GM18870 (cell line): ENCODE results near the gene MYPOP.

ENCODE experiments used
- ATAC-seq: cut with Tn5 transposase; IDR thresholded peaks from one replicate; pipeline ENCODE4 v1.9.1; 2021; ENCODE audit warnings: moderate library complexity; ENCODE audit not compliant: unreplicated experiment

The MYPOP gene

DNA sequence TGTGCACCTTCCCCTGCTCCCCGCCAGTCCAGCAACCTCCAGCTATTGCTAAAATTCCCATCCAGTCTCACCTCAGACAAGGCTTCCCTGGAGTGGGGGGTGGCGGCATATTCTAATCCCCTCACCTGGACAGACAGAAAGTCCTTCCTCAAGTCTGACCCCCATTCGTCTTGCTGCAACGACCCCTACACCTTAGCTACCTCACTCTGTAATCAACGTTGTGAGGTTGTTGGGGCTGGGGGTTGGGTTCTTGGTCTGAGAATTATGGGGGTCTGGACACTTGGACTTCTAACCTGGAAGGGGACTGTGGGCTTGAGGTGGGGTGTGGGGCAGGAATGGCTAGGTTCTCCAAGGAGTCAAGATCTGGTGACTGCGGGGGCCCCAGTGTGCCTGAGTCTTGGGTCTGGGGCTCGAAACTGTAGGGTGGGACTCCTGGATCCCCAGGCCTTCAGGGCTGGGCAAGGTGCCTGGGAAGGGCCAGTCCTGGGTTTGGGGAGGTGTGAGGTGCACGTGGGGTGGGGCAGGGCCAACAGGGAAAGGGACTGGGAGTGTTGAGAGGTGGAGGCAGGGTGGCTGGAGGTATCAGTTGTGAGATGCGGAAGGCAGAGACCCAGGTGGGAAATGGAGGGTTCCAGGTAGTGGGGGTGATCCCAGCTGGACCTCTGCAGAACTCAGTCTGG, 37.0 kb downstream of the MYPOP start:
- no peak for ATAC-seq

DNA sequence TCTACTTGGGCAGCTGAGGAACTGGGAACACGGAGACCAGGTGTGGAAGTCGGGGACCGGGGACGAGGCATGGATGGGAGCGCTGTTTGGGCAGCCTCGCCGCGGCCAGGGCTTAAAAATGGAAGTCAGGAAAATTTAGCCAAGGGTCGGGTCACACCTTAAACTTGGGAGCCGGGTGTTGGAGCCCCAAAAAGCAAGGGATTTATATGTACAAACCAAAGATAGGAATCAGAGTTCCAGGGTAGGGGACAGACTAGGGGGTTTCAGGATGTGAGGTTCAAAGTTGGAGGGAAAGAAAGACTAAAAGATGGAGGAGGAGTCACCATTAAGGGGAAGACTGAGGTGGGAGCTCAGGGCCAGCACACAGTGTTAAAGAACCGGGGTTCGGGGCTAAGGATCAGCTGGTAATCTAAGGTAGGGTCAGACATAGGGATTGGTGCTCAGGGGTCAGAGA, 37.8 kb downstream of the MYPOP start:
- ATAC-seq: no peak

DNA sequence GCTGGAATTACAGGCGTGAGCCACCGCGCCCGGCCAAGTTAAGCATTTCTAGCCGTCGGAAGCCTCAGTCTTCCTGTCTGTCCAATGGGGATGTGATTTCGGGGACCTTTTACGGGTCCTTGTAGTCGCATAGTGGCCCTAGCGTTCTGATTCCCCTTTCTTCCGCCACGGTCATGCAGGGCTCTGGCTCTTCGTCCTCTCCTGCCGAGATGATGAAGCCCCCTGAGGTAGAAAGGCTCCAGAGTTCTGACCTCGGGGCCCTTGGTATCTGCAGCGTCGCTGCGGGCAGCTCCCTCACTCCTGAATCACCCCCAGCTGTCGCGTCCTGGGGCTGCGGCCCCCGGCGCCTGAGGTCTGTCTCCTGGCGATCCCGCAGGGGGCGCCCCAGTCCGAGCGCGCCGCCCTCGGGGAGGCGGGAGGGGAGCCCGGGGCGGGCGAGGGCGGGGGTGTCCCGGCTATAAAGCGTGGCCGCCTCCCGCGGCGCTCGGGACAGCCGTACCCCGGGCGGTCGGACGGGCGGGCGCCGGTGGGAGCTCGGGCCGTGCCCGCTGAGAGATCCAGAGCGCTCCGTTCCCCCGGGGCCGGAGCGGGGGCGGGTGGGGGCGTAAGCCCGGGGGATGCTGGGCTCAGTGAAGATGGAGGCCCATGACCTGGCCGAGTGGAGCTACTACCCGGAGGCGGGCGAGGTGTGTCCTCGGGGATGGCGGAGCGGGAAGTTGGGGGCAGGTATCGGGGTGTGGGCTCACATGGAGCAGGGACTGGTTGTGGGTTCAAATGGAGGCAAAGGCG, 38.4 kb downstream of the MYPOP start, which contains the start of gene FOXA3:
TSS of gene FOXA3 (plus strand) at position 487 of the 789 bp plus-strand sequence. CDS start at position 618, 131 bp downstream.
- no peak for ATAC-seq

DNA sequence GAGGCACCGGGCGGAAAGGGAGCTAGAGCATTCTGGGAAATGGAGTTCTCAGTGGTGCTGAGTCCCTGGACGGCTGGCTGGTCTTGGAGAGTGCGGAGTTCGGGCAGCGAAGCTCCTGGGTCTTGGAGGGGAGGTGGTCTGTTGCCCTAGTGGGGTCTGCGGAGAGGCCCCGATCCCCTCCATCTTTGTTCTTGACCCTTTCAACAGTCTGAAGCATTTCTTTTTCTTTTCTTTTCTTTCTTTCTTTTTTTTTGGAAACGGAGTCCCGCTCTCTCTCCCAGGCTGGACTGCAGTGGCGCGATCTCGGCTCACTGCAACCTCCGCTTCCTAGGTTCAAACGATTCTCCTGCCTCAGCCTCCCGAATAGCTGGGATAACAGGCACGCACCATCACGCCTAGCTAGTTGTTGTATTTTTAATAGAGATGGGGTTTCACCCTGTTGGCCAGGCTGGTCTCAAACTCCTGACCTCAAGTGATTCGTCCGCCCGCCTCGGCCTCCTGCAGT, 39.0 kb downstream of the MYPOP start:
- no peak for ATAC-seq

DNA sequence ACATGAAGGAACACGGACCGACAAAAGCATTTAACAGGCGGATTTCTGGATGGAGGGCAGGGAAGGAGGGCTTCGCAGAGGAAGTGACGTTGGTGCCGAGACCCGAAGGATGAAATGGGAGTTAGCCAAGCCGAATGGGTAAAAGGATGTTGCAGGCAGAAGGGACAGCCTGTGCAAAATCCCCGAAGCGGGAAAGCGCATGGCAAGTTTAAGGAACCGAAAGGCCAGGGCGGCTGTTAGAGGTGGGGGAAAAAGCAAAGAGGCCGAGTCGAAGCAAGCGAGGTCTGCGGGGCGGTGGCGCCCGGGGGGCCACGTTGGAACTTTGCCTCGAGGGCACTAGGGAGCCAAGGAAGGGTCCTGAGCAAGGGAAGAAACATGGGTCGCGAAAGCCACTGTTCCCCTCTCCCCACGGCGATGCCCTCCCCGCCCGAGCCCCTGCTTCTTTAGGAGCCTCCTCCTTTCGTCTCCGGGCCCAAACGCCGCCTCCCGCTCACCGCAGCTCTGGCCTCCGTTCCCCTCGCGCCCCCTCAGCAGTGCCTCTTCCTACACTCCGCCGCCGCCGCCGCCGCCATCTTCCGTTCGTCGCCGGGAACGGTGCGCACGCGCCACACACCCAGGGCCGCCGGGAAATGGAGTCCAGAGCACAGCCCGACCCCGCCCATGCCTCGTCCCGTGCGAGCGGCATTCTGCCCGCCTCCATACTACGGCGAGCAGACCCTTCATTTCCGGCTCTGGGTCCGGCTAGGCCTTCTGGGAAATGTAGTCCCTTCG, 39.7 kb downstream of the MYPOP start, which contains the start of gene SYMPK:
TSS of gene SYMPK (minus strand) at position 584 of the 771 bp plus-strand sequence. CDS start 8,652 bp downstream, outside the sequence.
- ATAC-seq: peak; percentile 86

DNA sequence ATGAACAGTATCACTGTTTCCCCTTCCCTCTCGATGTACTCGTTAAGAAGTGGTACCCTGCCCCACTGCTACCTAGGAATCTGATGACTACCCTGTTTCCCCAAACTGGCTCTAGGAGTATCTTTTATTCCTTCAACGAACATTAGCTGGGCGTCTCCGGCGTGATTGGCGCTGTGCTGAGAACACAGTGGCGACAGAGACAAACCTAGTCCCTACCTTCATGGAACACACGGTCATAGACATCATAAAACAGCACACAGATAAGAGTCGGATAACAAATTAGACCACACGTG, 40.2 kb downstream of the MYPOP start:
- no peak for ATAC-seq

DNA sequence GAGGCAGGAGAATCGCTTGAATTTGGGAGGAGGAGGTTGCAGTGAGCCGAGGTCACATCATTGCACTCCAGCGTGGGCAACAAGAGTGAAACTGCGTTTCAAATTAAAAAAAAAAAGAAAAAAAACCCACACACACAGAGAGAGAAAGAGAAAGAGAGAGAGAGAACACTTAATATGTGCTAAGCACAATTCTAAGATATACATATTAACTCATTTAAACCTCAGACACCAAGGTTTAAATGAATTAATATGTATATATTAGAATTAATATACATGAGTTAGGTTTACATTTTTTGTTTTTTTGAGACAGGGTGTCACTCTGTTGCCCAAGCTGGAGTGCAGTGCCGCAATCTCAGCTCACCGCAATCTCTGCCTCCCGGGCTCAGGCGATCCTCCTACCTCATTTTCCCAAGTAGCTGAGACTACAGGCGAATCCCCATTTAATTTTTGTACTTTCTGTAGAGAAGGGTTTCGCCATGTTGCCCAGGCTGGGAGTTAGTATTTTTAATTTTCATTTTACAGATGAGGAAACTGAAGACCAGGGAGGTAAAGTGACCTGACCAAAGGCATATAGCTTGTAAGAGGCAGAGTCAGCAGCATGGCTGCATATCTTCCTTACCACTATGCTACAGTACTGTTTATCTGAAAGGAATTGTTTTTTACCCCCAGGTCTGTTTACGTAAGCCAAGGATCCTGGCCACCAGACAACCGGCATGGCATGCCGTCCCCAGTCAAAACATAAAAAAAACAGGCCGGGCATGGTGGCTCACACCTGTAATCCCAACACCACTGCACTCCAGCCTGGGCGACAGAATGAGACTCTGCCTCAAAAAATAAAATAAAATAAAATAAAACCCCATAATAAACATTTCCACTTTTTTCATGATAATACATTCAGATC, 41.8 kb downstream of the MYPOP start:
- ATAC-seq: no peak

DNA sequence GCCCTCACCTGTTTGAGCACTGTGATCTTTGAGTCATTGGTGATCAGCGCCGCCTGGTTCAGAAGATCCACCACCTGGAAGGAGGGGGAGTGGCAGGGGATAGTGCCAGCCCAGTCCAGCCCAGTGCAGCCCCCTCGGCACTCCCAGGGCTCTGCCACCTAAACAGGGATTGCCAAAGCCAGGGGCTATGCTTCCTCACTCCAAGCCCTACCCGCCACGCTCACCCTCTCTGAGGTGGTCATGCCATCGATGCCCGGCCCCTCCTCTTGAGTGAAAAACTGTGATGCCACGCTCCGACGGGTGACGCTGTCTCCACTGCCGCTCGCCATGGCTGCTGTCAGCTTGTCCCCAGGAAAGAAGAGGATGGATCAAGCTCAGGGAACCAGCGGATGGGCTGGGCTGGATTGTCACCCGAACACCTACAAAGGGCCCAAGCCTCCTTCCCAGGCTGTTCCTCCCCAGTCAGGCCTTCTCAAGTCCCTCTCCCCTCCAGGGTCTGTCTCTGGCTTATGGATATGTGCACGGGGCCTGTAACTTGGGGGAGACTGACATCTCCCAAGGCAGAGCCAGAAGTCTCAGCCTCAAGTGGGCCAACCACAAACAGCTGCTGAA, 48.1 kb downstream of the MYPOP start:
- ATAC-seq: no peak

DNA sequence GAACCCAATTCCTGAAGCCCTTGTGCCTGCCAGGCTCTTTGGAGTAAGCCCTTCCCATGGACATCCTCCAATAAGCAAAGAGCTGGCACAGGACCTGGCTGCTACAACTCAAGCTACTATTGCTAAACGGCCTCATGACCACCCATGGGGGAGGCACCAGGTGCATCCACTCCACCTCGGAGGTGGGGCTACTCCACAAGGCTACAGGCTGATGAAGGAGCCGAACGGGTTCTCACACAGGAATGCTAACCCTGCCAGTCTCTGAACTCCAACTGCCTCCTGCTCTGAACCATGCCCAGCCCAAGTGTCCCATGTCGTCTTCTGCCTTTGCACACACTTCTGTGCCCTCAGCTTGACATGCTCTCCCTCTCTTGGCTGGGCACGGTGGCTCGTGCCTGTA, 49.4 kb downstream of the MYPOP start:
- no peak for ATAC-seq

DNA sequence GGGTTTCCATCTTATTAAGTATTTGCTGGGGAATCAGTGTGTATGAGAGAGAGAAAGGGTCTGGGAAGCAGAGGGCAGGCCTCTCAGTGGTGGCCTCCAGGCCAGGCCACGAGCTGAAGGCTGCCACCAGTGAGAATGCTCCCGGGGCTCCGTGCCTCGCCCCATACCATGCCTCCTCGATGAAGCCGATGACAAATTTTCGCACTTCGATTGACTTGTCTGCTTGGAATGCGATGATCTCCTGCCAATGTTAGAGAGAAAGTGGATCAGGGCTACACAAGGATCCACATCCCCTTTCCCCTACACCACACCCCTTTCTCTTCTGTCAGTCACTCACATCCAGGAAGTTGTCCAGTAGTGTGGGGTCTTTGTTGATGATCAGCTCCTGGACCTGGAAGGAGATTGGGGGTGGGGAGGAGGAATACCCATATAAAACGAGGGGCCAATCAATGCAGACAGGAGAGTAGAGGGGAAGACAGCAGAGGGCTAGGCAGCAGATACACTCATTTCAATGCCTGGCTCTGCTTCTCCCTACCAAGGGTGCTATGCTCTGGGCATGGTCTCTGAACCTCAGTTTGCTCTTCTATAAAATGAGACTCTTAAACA, 50.2 kb downstream of the MYPOP start:
- no peak for ATAC-seq

DNA sequence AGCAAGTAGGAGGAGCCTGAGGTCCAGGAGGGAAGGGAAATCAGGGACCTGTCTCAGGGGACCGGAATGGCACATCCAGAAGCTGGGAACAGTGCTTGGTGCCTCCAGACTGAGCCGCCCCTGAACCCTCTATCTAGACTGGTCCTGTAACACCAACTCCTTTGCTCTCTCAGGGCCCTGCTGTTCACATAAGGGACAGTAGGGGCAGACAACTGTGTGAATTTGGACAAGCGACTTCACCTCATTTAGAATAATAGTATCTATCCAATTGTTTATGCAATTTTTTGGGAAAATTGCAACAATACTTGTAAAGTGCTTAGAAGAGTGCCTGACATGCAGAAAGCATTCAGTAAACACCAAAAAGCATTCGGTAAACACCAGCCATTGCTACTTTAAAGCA, 53.5 kb downstream of the MYPOP start:
- ATAC-seq: no peak

DNA sequence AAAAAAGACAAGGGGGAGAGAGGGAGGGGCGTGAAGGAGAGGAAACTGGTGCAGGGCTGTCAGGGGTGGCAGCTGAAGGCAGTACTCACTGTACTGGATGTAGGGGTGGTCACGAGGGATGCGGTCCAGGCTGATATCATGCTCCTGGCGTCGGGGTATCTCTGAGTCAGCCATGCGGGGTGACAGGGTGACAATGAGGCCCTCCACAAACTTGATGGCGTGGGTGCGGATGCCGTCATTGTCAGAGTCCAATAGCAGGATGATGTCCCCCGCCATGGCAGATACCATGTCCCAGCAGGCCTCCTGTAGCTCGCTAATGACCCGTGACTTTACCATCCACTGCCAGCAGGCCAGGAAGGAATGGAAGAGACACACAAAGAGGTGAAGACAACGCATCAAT, 54.8 kb downstream of the MYPOP start:
- ATAC-seq: no peak

DNA sequence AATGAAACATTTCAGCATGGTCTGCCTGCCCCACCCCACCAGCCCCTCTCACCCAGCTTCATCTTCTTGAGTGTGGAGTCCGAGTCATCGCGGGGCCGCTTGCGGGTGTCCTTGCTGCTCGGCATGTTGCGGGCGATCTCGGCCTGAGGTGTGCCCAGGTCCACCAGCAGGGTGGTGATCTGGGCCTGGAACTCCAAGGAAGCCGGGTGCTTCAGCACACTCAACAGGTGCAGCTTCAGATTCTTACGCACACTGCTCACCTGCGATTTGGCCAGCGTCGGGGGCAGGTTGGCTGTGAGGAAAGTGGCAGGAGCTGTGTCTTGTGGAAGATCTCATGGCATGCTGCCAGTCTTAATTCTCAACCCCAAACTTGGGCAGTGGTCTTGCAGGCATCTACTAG, 60.2 kb downstream of the MYPOP start:
- no peak for ATAC-seq
